ENCODE results near the gene PLCB3. TPM values are rescaled to one million over a fixed set of nuclear protein-coding genes. Genes with fewer than 3 reads are reported as not detected.
A peak's percentile ranks its signal among the peaks of the same experiment; 100 is the strongest.

The PLCB3 gene
- total RNA-seq, 4 donors from 2014 or later = 30.5 to 38.4 (median 37.4) TPM

- intact Hi-C loops (cut with DNase I; ENCODE audit: low total_unique reads) = no loop called here
- TF ChIP-seq POLR2A (IDR thresholded peaks at IDR 0.05) (no peak), CTCF (IDR thresholded peaks at IDR 0.05) (no peak)
- 55 to 68% methylated on average over 22 to 24 of the region's 24 CpGs for WGBS, 2 donors
- no peak overlapping the region for H3K4me3 ChIP-seq (ENCODE audit: low read depth, poor library complexity, severe bottlenecking)
- peak in 1 of 2 donors; percentile 85 for DNase-seq (ENCODE audit: low spot score in 2 of 2)
Measured at GRCh38 chr11:64223001-64223651, 28.2 kb upstream of the PLCB3 start.

- TF ChIP-seq CTCF (IDR thresholded peaks at IDR 0.05) (no peak), POLR2A (IDR thresholded peaks at IDR 0.05) (no peak)
- intact Hi-C loops (cut with DNase I; ENCODE audit: low total_unique reads) = no loop called here
- DNase-seq (ENCODE audit: low spot score in 2 of 2) = peak in 1 of 2 donors; percentile 84
- WGBS, 2 donors = 80 to 84% methylated on average over 16 to 17 of the region's 17 CpGs
- H3K4me3 ChIP-seq (ENCODE audit: low read depth, poor library complexity, severe bottlenecking) = no peak overlapping the region
Measured at GRCh38 chr11:64224151-64224890, 27.0 kb upstream of the PLCB3 start.

- 56 to 69% methylated on average over 16 to 21 of the region's 22 CpGs for WGBS, 2 donors
- peak in 1 of 2 donors; percentile 83 for DNase-seq (ENCODE audit: low spot score in 2 of 2)
Measured at GRCh38 chr11:64224891-64225607, 26.3 kb upstream of the PLCB3 start.

GRCh38 chr11:64225608-64226506 lies 25.5 kb upstream of the PLCB3 start, which contains the start of the genes NUDT22 and TRPT1:
Gene NUDT22 (plus strand): TSS chr11:64226274. CDS start chr11:64226653, 379 bp downstream.
Gene TRPT1 (minus strand): TSS chr11:64226186. CDS start chr11:64225860, 326 bp downstream.
- DNase-seq (ENCODE audit: low spot score in 2 of 2) = peak; percentile 89 to 99

More at GRCh38 chr11:64224891-64225607, 26.3 kb upstream of the PLCB3 start:
- H3K4me3 ChIP-seq (ENCODE audit: low read depth, poor library complexity, severe bottlenecking) = peak overlapping the region; percentile 72
- TF ChIP-seq CTCF (IDR thresholded peaks at IDR 0.05) (no peak), POLR2A (IDR thresholded peaks at IDR 0.05) (no peak)
- intact Hi-C loops (cut with DNase I; ENCODE audit: low total_unique reads) = no loop called here

More at GRCh38 chr11:64225608-64226506, 25.5 kb upstream of the PLCB3 start, which contains the start of the genes NUDT22 and TRPT1:
- 0 to 1% methylated on average over 23 to 34 of the region's 54 CpGs for WGBS, 2 donors
- intact Hi-C loops (cut with DNase I; ENCODE audit: low total_unique reads) = no loop called here
- H3K4me3 ChIP-seq (ENCODE audit: low read depth, poor library complexity, severe bottlenecking) = peak within 1 kb of the TSS; percentile 72
- peak in 1 of 2 donors; percentile 57 for TF ChIP-seq POLR2A (IDR thresholded peaks at IDR 0.05)
- no peak for TF ChIP-seq CTCF (IDR thresholded peaks at IDR 0.05)
